Common myeloid progenitor, CD34-positive (primary cell): Measurements from ENCODE around the gene VPS4A.

Source experiments
- CTCF ChIA-PET: fragments of 350-600 bp; sonication (Branson Sonifier 250); formaldehyde crosslinking; loops from one replicate; lab custom pipeline; 2021; ENCODE audit warnings: antibody characterized with exemption; lab: Charles Lee
- POLR2A ChIA-PET: fragments of 350-600 bp; sonication (Branson Sonifier 250); formaldehyde crosslinking; loops from one replicate; lab custom pipeline; 2021; ENCODE audit warnings: antibody characterized with exemption; lab: Charles Lee
- DNase-seq, 3 donors: peaks; one replicate each; pipeline versions ENCODE4 v3.0.0 to v3.0.0-alpha.2; 2013
- H3K27ac ChIP-seq, 2 experiments: 1 replicate in 1 of 2; 2 replicates in 1 of 2; pipeline ENCODE4 v1.7.0; 2013; ENCODE audit warnings: inconsistent platforms in 2 of 2, low read length in 2 of 2, mild to moderate bottlenecking in 2 of 2, low read depth in 1 of 2, moderate library complexity in 1 of 2; ENCODE audit not compliant: severe bottlenecking in 2 of 2, insufficient read depth in 1 of 2, poor library complexity in 1 of 2
- H3K27me3 ChIP-seq, 5 experiments: replicated peaks in 2 of 5; 1 replicate in 3 of 5; 2 replicates in 2 of 5; pipeline versions ENCODE4 v1.6.1 to v1.7.0; 2013; ENCODE audit warnings: low read length in 4 of 5, mild to moderate bottlenecking in 2 of 5, moderate library complexity in 2 of 5, inconsistent platforms in 1 of 5; ENCODE audit not compliant: insufficient read depth in 5 of 5, control insufficient read depth in 4 of 5
- H3K36me3 ChIP-seq, 4 experiments: 1 replicate in 2 of 4; 2 replicates in 2 of 4; pipeline versions ENCODE4 v1.6.1 to v1.7.0; 2013; ENCODE audit warnings: low read length in 3 of 4, control low read depth in 1 of 4, mild to moderate bottlenecking in 1 of 4; ENCODE audit not compliant: control insufficient read depth in 4 of 4, insufficient read depth in 4 of 4
- H3K4me1 ChIP-seq, 4 experiments: 1 replicate in 3 of 4; 2 replicates in 1 of 4; pipeline versions ENCODE4 v1.6.1 to v1.7.1; 2013; ENCODE audit warnings: low read length in 3 of 4, mild to moderate bottlenecking in 3 of 4, control low read depth in 1 of 4, inconsistent platforms in 1 of 4, moderate library complexity in 1 of 4; ENCODE audit not compliant: control insufficient read depth in 4 of 4, insufficient read depth in 4 of 4; ENCODE audit errors: control extremely low read depth in 1 of 4
- H3K4me3 ChIP-seq, 7 experiments: 1 replicate in 4 of 7; 2 replicates in 3 of 7; pipeline versions ENCODE4 v1.5.1 to v1.7.0; 2013; ENCODE audit warnings: mild to moderate bottlenecking in 7 of 7, low read length in 6 of 7, moderate library complexity in 6 of 7, inconsistent platforms in 2 of 7, low read depth in 2 of 7, control low read depth in 1 of 7; ENCODE audit not compliant: insufficient read depth in 4 of 7, control insufficient read depth in 1 of 7; ENCODE audit errors: extremely low read depth in 1 of 7
- H3K9me3 ChIP-seq, 5 experiments: 1 replicate in 4 of 5; 2 replicates in 1 of 5; pipeline versions ENCODE4 v1.6.1 to v1.7.1; 2013; ENCODE audit warnings: low read length in 4 of 5, mild to moderate bottlenecking in 2 of 5, inconsistent platforms in 1 of 5, low read depth in 1 of 5, moderate library complexity in 1 of 5; ENCODE audit not compliant: control insufficient read depth in 4 of 5, insufficient read depth in 2 of 5; ENCODE audit errors: control extremely low read depth in 1 of 5
- WGBS: methylation state at CpG from one replicate; pipeline ENCODE4 v1.1.5; 2013; ENCODE audit not compliant: insufficient coverage; 5-methylcytosine and 5-hydroxymethylcytosine counted together

The VPS4A gene

DNA sequence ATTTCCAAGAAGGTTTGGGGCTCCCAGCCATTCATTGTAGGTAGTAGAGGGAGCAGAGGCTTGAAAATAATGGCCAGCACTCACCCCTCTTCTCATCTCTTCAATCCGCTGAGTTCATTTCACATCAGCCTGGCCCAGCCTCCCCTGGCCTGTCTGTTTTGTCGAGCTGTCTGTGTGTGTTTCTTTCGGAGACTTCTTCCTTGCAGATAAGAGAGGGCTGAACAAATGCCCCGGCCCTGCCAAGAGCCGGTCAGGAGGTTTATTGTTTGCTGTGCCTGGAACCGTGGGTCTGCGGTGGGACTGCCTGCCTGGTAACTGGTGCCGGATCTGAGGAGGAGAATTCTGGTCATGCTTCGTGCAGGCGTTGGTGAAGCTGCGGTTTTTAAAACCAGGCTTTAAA is 3.4 kb downstream of the VPS4A start:
- Histone ChIP-seq H3K27me3 (no peaks in the 10 kb centered on the region), H3K36me3 (peaks cover 14 to 54% (median 45%) of the 10 kb centered on the region in 4 experiments), H3K4me1 (peaks cover 3 to 12% (median 8%) of the 10 kb centered on the region in 4 experiments), H3K4me3 (no peak overlapping the region), H3K27ac (no peak overlapping the region), H3K9me3 (no peaks in the 10 kb centered on the region)
- CTCF ChIA-PET: interaction anchor here (1.1 to 5.5 kb wide), 2 partner anchors 13 to 26 kb away, joined by 4 to 28 read pairs; partner anchors contain the start of gene PDF
- POLR2A ChIA-PET: no interaction called here
- over 99% methylated on average over 11 of the region's 11 CpGs for WGBS
- no peak for DNase-seq

DNA sequence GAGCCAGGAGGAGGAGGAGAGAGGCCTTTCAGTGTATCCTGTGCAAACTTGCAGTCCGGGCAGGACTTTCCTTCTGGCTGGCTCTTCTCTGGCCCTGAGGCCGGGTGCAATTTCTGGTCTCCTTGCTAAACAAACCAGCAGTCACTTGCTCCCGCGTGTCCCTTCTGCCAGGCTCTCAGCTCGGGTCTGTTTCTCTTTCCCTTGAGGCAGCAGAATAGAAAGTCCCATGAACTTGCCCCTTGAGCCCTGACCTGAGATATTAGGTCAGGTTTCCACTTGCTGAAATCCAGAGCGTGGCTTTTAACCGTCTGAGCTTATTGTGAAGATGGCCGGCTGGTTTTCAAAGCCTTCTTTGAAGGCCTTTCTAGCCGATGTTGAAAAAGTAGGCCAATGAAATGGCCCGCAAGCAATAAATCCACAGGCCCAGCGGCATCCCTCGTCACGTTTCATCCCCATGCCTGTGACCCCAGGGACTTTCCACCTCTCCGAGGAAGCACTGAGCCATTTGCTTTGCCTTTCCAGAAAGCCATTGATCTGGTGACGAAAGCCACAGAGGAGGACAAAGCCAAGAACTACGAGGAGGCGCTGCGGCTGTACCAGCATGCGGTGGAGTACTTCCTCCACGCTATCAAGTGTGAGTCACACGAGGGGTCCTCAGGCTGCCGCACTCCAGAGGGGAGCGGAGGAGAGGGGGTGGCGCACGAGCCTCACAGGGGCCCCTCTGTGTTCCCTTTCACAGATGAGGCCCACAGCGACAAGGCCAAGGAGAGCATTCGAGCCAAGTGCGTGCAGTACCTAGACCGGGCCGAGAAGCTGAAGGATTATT is 4.5 kb downstream of the VPS4A start:
- H3K27ac ChIP-seq: no peak overlapping the region
- H3K27me3 ChIP-seq: no peaks in the 10 kb centered on the region
- 95% methylated on average over 30 of the region's 30 CpGs for WGBS
- DNase-seq: peak in 1 of 3 donors; percentile 11
- no peaks in the 10 kb centered on the region for H3K9me3 ChIP-seq
- H3K4me3 ChIP-seq: no peak overlapping the region
- POLR2A ChIA-PET: interaction anchor here (0.5 kb wide), 1 partner anchor 145 kb away, joined by 3 read pairs; no protein-coding TSS in a partner anchor
- peaks cover 14 to 66% (median 56%) of the 10 kb centered on the region in 4 experiments for H3K36me3 ChIP-seq
- CTCF ChIA-PET: interaction anchor here (0.7 to 5.5 kb wide), 3 partner anchors 11 to 30 kb away, joined by 4 to 28 read pairs (median 4); partner anchors contain the start of gene PDF
- peaks cover 3 to 8% (median 7%) of the 10 kb centered on the region in 4 experiments for H3K4me1 ChIP-seq

DNA sequence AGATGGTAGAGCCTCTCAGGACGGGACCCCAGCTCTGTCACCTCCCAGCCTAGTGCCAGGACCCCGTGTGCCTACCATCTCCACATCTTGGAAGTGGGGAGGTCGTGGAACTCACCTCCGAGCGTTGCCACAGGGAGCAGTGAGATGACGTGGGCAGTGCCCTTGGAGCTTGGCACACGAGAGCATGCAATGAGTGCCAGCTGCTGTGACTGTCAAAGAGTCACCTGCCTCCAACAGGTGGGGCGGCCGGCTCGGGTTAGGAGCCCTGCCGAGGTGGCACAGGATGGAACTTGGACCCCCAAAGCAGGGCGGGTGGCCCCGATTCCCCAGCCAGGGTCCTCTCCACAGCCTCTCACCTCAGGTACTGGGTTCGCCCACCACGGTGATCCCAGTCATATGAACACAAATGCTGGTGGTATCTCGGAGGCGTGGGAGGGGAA is 5.5 kb downstream of the VPS4A start:
- Histone ChIP-seq H3K36me3 (peaks cover 19 to 75% (median 65%) of the 10 kb centered on the region in 4 experiments), H3K9me3 (no peaks in the 10 kb centered on the region), H3K4me3 (no peak overlapping the region), H3K27me3 (no peaks in the 10 kb centered on the region), H3K4me1 (peaks cover 3 to 7% (median 6%) of the 10 kb centered on the region in 4 experiments), H3K27ac (no peak overlapping the region)
- 97% methylated on average over 17 of the region's 17 CpGs for WGBS
- DNase-seq: no peak
- CTCF ChIA-PET: interaction anchor here (0.8 to 5.5 kb wide), 2 partner anchors 10 kb away, joined by 3 to 28 read pairs; partner anchors contain the start of gene PDF
- POLR2A ChIA-PET: no interaction called here

DNA sequence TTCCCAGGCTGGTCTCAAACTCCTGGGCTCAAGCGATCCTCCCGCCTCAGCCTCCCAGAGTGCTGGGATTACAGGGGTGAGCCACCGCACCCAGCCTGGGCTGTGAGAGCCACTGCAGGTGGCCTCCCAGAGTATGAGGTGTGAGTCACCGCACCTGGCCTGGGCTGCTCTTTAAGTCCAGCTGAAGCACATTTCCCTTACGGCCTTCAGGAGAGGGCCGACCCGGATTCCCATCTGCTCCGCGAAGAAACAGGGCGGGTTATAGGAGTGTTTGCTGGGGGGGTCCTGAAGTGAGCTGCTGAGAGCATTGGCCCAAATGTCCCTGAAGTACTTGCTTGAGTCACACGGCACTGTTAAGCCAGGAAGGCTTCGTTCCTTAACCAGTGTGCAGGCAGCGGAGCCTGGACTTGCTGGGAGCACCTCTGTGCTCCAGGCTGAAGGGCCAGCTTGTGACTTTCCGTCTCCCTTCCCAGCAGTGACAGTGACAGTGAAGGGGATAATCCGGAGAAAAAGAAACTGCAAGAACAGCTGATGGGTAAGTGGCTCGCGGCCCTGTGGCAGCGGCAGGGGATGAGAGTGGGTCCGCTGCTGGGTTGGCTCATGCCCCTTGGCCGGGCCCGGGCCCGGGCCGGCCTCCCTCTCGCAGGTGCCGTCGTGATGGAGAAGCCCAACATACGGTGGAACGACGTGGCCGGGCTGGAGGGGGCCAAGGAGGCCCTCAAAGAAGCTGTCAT is 7.2 kb downstream of the VPS4A start:
- POLR2A ChIA-PET: interaction anchor here (0.5 kb wide), 1 partner anchor 64 kb away, joined by 3 read pairs; no protein-coding TSS in a partner anchor
- no peak for DNase-seq
- Histone ChIP-seq H3K9me3 (no peaks in the 10 kb centered on the region), H3K27me3 (no peaks in the 10 kb centered on the region), H3K4me3 (no peak overlapping the region), H3K4me1 (no peaks in the 10 kb centered on the region), H3K27ac (no peak overlapping the region), H3K36me3 (peaks cover 22 to 90% (median 79%) of the 10 kb centered on the region in 4 experiments)
- CTCF ChIA-PET: interaction anchor here (1.2 to 2.0 kb wide), 2 partner anchors 10 to 17 kb away, joined by 3 to 9 read pairs; no protein-coding TSS in a partner anchor
- 98% methylated on average over 24 of the region's 30 CpGs for WGBS

DNA sequence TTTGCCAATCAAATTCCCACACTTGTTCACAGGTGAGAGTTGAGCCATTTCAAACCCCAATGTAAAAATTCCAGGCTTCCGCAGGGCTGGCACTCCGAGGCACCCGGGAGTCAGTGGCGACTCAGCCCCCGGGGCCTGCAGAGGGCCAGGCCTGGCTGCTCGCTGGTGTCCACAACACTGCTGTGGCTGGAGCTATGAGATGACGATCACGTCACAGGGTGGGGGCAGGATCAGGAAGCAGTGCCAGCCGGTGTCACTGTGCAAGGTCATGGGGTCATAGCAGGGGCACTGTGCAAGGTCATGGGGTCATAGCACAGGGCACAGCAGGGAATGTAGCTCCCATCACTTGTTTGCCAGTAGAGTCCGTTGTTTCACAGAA is 7.8 kb downstream of the VPS4A start:
- Histone ChIP-seq H3K4me3 (no peak overlapping the region), H3K4me1 (no peaks in the 10 kb centered on the region), H3K27ac (no peak overlapping the region), H3K27me3 (no peaks in the 10 kb centered on the region), H3K36me3 (peaks cover 22 to 89% (median 81%) of the 10 kb centered on the region in 4 experiments), H3K9me3 (no peaks in the 10 kb centered on the region)
- CTCF ChIA-PET: interaction anchor here (1.2 to 2.0 kb wide), 2 partner anchors 10 to 16 kb away, joined by 3 to 9 read pairs; no protein-coding TSS in a partner anchor
- POLR2A ChIA-PET: interaction anchor here (0.5 kb wide), 1 partner anchor 64 kb away, joined by 3 read pairs; no protein-coding TSS in a partner anchor
- 98% methylated on average over 9 of the region's 10 CpGs for WGBS
- no peak for DNase-seq

DNA sequence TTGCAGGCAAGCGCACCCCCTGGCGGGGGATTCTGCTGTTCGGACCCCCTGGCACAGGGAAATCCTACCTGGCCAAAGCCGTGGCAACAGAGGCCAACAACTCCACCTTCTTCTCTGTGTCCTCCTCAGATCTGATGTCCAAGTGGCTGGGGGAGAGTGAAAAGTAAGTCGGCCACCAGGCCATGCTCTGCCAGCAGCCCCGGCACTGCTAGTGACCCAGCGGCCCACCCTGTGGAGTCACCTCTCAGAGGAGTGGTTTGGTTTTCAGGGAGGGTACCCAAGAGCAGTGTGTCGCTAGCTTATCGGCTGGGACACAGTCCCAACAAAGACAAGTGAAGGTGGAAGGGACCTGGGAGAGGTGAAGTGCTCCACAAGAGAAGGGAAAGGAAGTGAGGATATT is 8.2 kb downstream of the VPS4A start:
- no peak for DNase-seq
- 97% methylated on average over 6 of the region's 9 CpGs for WGBS
- no peak overlapping the region for H3K4me3 ChIP-seq
- H3K9me3 ChIP-seq: no peaks in the 10 kb centered on the region
- ChIA-PET POLR2A (interaction anchor here (0.6 kb wide), 1 partner anchor 57 kb away, joined by 4 read pairs; no protein-coding TSS in a partner anchor), CTCF (interaction anchor here (2.0 kb wide), 1 partner anchor 9 kb away, joined by 9 read pairs; no protein-coding TSS in a partner anchor)
- no peaks in the 10 kb centered on the region for H3K27me3 ChIP-seq
- no peak overlapping the region for H3K27ac ChIP-seq
- no peaks in the 10 kb centered on the region for H3K4me1 ChIP-seq
- H3K36me3 ChIP-seq: peaks cover 22 to 92% (median 81%) of the 10 kb centered on the region in 4 experiments
